PC-9 (cell line): ENCODE results near the gene SCNN1G. TPM values are rescaled to one million over a fixed set of nuclear protein-coding genes. Genes with fewer than 3 reads are reported as not detected.

Experiments used
- Bru-seq: library from RNA; stranded (reverse); fragments of 400-500 nt; gene quantifications from one replicate; lab custom pipeline; 2021; lab: Mats Ljungman, UMichigan
- BruChase-seq, 2 experiments: library from RNA; stranded (reverse); fragments of 400-500 nt; gene quantifications; one replicate each; lab custom pipeline; 2021; lab: Mats Ljungman, UMichigan
- BruUV-seq: library from RNA; stranded (reverse); fragments of 400-500 nt; replicated peaks from 2 replicates; lab custom pipeline; 2021; lab: Mats Ljungman, UMichigan
- CTCF ChIA-PET: fragments of 300-600 bp; sonication (Branson Sonifier 250); formaldehyde crosslinking; loops from one replicate; lab custom pipeline; 2022; ENCODE audit warnings: antibody characterized with exemption; lab: Charles Lee
- POLR2A ChIA-PET: fragments of 300-600 bp; sonication (Branson Sonifier 250); formaldehyde crosslinking; loops from one replicate; lab custom pipeline; 2022; ENCODE audit warnings: antibody characterized with exemption; ENCODE audit not compliant: unreplicated experiment; lab: Charles Lee
- DNase-seq, 2 experiments: peaks; one replicate each; pipeline versions ENCODE4 v3.0.0 to v3.0.0-alpha.2; 2015 to 2022; ENCODE audit warnings: mixed read lengths in 1 of 2
- H2AFZ ChIP-seq: fragments of 200-600 bp; sonication (generic); 2 replicates; pipeline ENCODE4 v1.8.1; 2017; ENCODE audit warnings: antibody characterized with exemption
- H3F3A ChIP-seq: fragments of 200-600 bp; sonication (generic); 2 replicates; pipeline ENCODE4 v1.8.1; 2017; ENCODE audit warnings: antibody characterized with exemption, mild to moderate bottlenecking, low read depth; ENCODE audit not compliant: insufficient read depth
- H3K27ac ChIP-seq: fragments of 200-600 bp; sonication (generic); 2 replicates; pipeline ENCODE4 v1.6.1; 2016; ENCODE audit warnings: mixed run types
- H3K27me3 ChIP-seq: fragments of 200-600 bp; sonication (generic); 2 replicates; pipeline ENCODE4 v1.6.1; 2016; ENCODE audit warnings: low read depth, mixed run types; ENCODE audit not compliant: insufficient read depth
- H3K36me3 ChIP-seq: fragments of 200-600 bp; sonication (generic); 2 replicates; pipeline ENCODE4 v1.6.1; 2016; ENCODE audit warnings: low read depth, mixed run types
- H3K4me1 ChIP-seq: fragments of 200-600 bp; sonication (generic); replicated peaks from 2 replicates; pipeline ENCODE4 v1.6.1; 2016; ENCODE audit warnings: mixed run types; ENCODE audit not compliant: insufficient read depth
- H3K4me2 ChIP-seq: fragments of 200-600 bp; sonication (generic); 2 replicates; pipeline ENCODE4 v1.6.1; 2017; ENCODE audit warnings: mixed run types
- H3K4me3 ChIP-seq: fragments of 200-600 bp; sonication (generic); 2 replicates; pipeline ENCODE4 v1.6.1; 2016; ENCODE audit warnings: mixed run types
- H3K79me2 ChIP-seq: fragments of 200-600 bp; sonication (generic); 2 replicates; pipeline ENCODE4 v1.6.1; 2017; ENCODE audit warnings: low read depth, mixed run types
- H3K9me2 ChIP-seq: fragments of 200-600 bp; sonication (generic); 2 replicates; pipeline ENCODE4 v1.8.1; 2017; ENCODE audit warnings: mild to moderate bottlenecking; ENCODE audit not compliant: insufficient read depth
- H3K9me3 ChIP-seq: fragments of 200-600 bp; sonication (generic); 2 replicates; pipeline ENCODE4 v1.8.1; 2016; ENCODE audit warnings: low read depth; ENCODE audit not compliant: insufficient read depth
- H4K20me1 ChIP-seq: fragments of 200-600 bp; sonication (generic); 2 replicates; pipeline ENCODE4 v1.8.1; 2017; ENCODE audit not compliant: insufficient read depth
- EZH2 ChIP-seq: fragments of 200-600 bp; sonication (generic); IDR thresholded peaks from 2 replicates; pipeline ENCODE4 v1.8.0; 2017; ENCODE audit warnings: antibody characterized with exemption, low read depth
- intact Hi-C: fragments of 100-400 bp; cut with micrococcal nuclease; formaldehyde crosslinking; loops from one replicate; pipeline ENCODE4 v1.10.0; 2022; ENCODE audit not compliant: unreplicated experiment
- long read RNA-seq: library from polyadenylated mRNA; stranded (forward); transcript quantifications from one replicate; pipeline ENCODE4 v2.0.0, GENCODE V29; 2022
- total RNA-seq: library from RNA; stranded (reverse); gene quantifications from 2 replicates; pipeline ENCODE4 v1.2.3, GENCODE V29; 2021
- TF ChIP-seq, protein P1 (sequence below): fragments of 200-600 bp; sonication (generic); conservative IDR thresholded peaks from 2 replicates; pipeline ENCODE4 v1.6.1; 2017; ENCODE audit warnings: mixed run types, antibody characterized with exemption, mild to moderate bottlenecking, moderate library complexity

SCNN1G gene, protein sequence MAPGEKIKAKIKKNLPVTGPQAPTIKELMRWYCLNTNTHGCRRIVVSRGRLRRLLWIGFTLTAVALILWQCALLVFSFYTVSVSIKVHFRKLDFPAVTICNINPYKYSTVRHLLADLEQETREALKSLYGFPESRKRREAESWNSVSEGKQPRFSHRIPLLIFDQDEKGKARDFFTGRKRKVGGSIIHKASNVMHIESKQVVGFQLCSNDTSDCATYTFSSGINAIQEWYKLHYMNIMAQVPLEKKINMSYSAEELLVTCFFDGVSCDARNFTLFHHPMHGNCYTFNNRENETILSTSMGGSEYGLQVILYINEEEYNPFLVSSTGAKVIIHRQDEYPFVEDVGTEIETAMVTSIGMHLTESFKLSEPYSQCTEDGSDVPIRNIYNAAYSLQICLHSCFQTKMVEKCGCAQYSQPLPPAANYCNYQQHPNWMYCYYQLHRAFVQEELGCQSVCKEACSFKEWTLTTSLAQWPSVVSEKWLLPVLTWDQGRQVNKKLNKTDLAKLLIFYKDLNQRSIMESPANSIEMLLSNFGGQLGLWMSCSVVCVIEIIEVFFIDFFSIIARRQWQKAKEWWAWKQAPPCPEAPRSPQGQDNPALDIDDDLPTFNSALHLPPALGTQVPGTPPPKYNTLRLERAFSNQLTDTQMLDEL
- not detected in 2 replicates for total RNA-seq
- Bru-seq, nascent RNA: percentile 15 among the genes with signal in this experiment
- BruChase-seq, experiment 1, labeled RNA remaining after a 2-hour chase: percentile 12 among the genes with signal in this experiment
- percentile 18 among the genes with signal in this experiment for BruChase-seq, experiment 2, labeled RNA remaining after a 6-hour chase
- long read RNA-seq: 0 reads

GRCh38 chr16:23182679-23183542 lies at the start of gene SCNN1G:
Gene SCNN1G (plus strand): TSS chr16:23182745. CDS start chr16:23186272, 3,527 bp downstream.
- no TSS peak for BruUV-seq
- Histone ChIP-seq H3K36me3 (no peaks in the 10 kb centered on the region), H3K79me2 (peaks cover 24% of the 10 kb centered on the region), H3K4me2 (peak within 1 kb of the TSS; percentile 98), H3K9me2 (no peaks in the 10 kb centered on the region), H3K27me3 (no peaks in the 10 kb centered on the region), H3F3A (no peaks in the 10 kb centered on the region; the same call in 1 of the 2 replicates), H2AFZ (peak within 1 kb of the TSS; percentile 83), H3K27ac (no peak within 1 kb of the TSS), H3K4me3 (peak within 1 kb of the TSS; percentile 81), H3K4me1 (peaks cover 29% of the 10 kb centered on the region), H4K20me1 (no peaks in the 10 kb centered on the region; the same call in 1 of the 2 replicates), H3K9me3 (no peaks in the 10 kb centered on the region)
- intact Hi-C loops: loop anchor here (1.0 to 5.0 kb wide), 5 partner anchors 71 to 854 kb away; partner anchors contain the start of gene SCNN1B
- TF ChIP-seq, protein P1, sequence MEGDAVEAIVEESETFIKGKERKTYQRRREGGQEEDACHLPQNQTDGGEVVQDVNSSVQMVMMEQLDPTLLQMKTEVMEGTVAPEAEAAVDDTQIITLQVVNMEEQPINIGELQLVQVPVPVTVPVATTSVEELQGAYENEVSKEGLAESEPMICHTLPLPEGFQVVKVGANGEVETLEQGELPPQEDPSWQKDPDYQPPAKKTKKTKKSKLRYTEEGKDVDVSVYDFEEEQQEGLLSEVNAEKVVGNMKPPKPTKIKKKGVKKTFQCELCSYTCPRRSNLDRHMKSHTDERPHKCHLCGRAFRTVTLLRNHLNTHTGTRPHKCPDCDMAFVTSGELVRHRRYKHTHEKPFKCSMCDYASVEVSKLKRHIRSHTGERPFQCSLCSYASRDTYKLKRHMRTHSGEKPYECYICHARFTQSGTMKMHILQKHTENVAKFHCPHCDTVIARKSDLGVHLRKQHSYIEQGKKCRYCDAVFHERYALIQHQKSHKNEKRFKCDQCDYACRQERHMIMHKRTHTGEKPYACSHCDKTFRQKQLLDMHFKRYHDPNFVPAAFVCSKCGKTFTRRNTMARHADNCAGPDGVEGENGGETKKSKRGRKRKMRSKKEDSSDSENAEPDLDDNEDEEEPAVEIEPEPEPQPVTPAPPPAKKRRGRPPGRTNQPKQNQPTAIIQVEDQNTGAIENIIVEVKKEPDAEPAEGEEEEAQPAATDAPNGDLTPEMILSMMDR: peak; percentile 24; the same call in 1 of the 2 replicates
- no peak for TF ChIP-seq EZH2
- CTCF ChIA-PET: interaction anchor here (0.5 to 4.9 kb wide), 4 partner anchors 248 to 1253 kb away, joined by 3 to 62 read pairs (median 5); no protein-coding TSS in a partner anchor
- no peak for DNase-seq
- POLR2A ChIA-PET: no interaction called here

DNA sequence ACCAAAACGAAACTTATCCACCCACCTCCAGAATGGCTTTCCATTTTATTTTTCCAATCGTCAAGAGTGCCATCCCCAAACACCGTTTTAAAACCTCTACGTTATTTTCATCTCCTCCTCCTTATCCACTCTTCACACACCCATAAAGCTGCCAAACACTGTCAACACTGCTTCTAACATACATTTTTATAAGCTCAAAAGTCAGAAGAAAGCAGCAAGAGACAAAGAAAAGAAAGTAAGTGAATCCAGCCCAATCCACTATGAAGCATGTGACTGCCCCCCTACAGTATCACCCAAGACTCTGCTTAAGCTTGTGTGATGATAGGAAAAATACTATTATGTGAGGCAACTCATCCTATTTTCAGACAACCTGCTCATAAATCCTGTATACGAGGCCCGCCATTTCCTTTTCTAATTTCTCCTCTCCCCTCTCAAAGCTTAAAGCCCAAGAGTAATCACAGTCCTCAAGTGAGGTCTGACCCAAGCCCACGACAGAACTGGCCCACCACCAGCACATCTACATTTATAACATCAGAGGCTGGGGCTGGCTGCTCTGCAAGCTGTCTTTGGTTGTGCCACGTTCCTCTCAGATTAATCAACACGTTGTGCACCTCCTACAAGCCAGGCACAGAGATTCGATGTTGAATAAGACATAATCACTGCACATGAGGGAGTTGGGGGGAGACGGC lies 49.6 kb upstream of the SCNN1G start:
- H3K4me1 ChIP-seq: no peaks in the 10 kb centered on the region
- no peak overlapping the region for H3K27ac ChIP-seq
- no peaks in the 10 kb centered on the region for H3F3A ChIP-seq
- peaks cover 60% of the 10 kb centered on the region for H3K79me2 ChIP-seq
- H3K9me3 ChIP-seq: peaks cover 8% of the 10 kb centered on the region; the same call in 1 of the 2 replicates
- no peaks in the 10 kb centered on the region; the same call in 1 of the 2 replicates for H3K9me2 ChIP-seq
- H3K4me2 ChIP-seq: no peak overlapping the region
- no TSS peak for BruUV-seq
- CTCF ChIA-PET: no interaction called here
- TF ChIP-seq, protein P1: no peak
- TF ChIP-seq EZH2: no peak
- no peak for DNase-seq
- no peak overlapping the region for H3K4me3 ChIP-seq
- H3K27me3 ChIP-seq: no peaks in the 10 kb centered on the region
- POLR2A ChIA-PET: interaction anchor here (0.6 kb wide), 1 partner anchor 31 kb away, joined by 5 read pairs; no protein-coding TSS in a partner anchor
- H3K36me3 ChIP-seq: no peaks in the 10 kb centered on the region
- 0 out of 2 replicates have a peak, but pooled peaks cover 3% of the 10 kb centered on the region for H4K20me1 ChIP-seq
- no peak overlapping the region for H2AFZ ChIP-seq
- intact Hi-C loops: no loop called here
